GM23338 (cell line): ENCODE measurements around the gene CEP85. TPM values are rescaled to one million over a fixed set of nuclear protein-coding genes. Genes with fewer than 3 reads are reported as not detected.

Source experiments
- ATAC-seq: fragments of 200-7000 bp; cut with Tn5 transposase; 3 replicates; pipeline ENCODE4 v1.9.1; 2020
- DNase-seq: peaks from one replicate; pipeline ENCODE4 v3.0.0-alpha.2; 2015; ENCODE audit warnings: low spot score
- H2AFZ ChIP-seq: fragments of 200-600 bp; sonication (generic); 2 replicates; pipeline ENCODE4 v1.8.0; 2016; ENCODE audit warnings: antibody characterized with exemption, mild to moderate bottlenecking, moderate library complexity
- H3F3A ChIP-seq: fragments of 200-600 bp; sonication (generic); replicated peaks from 2 replicates; pipeline ENCODE4 v1.8.0; 2017; ENCODE audit warnings: antibody characterized with exemption, mixed run types, low read depth
- H3K27ac ChIP-seq: fragments of 200-600 bp; sonication (generic); 2 replicates; pipeline ENCODE4 v1.6.1; 2016; ENCODE audit warnings: low read depth
- H3K27me3 ChIP-seq: fragments of 200-600 bp; sonication (generic); 2 replicates; pipeline ENCODE4 v1.8.0; 2016; ENCODE audit warnings: mild to moderate bottlenecking, mixed run types, moderate library complexity; ENCODE audit not compliant: insufficient read depth
- H3K36me3 ChIP-seq: fragments of 200-600 bp; sonication (generic); 2 replicates; pipeline ENCODE4 v1.8.0; 2016; ENCODE audit warnings: mild to moderate bottlenecking; ENCODE audit not compliant: insufficient read depth
- H3K4me1 ChIP-seq: fragments of 200-600 bp; sonication (generic); 2 replicates; pipeline ENCODE4 v1.8.0; 2016; ENCODE audit warnings: mild to moderate bottlenecking, moderate library complexity; ENCODE audit not compliant: insufficient read depth
- H3K4me2 ChIP-seq: fragments of 200-600 bp; sonication (generic); 2 replicates; pipeline ENCODE4 v1.7.1; 2017; ENCODE audit warnings: mixed run types
- H3K4me3 ChIP-seq: fragments of 200-600 bp; sonication (generic); 2 replicates; pipeline ENCODE4 v1.6.1; 2016; ENCODE audit warnings: mixed run types
- H3K79me2 ChIP-seq: fragments of 200-600 bp; sonication (generic); replicated peaks from 2 replicates; pipeline ENCODE4 v1.8.0; 2017; ENCODE audit warnings: mild to moderate bottlenecking; ENCODE audit not compliant: insufficient read depth
- H3K9me2 ChIP-seq: fragments of 200-600 bp; sonication (generic); 2 replicates; pipeline ENCODE4 v1.8.0; 2017; ENCODE audit not compliant: insufficient read depth
- H4K20me1 ChIP-seq: fragments of 200-600 bp; sonication (generic); replicated peaks from 2 replicates; pipeline ENCODE4 v1.8.0; 2017; ENCODE audit warnings: mild to moderate bottlenecking; ENCODE audit not compliant: insufficient read depth
- H3K27ac Mint-ChIP-seq: 2 replicates; pipeline ENCODE4 v1.8.0; 2020; ENCODE audit warnings: inconsistent platforms, mild to moderate bottlenecking, moderate library complexity, mixed read lengths
- H3K27me3 Mint-ChIP-seq: 3 replicates; pipeline ENCODE4 v1.8.0; 2022; ENCODE audit warnings: low read depth, mild to moderate bottlenecking, moderate library complexity, mixed read lengths, inconsistent platforms; ENCODE audit not compliant: insufficient read depth, poor library complexity
- H3K36me3 Mint-ChIP-seq: 3 replicates; pipeline ENCODE4 v1.8.0; 2021; ENCODE audit warnings: low read depth, mild to moderate bottlenecking, inconsistent platforms, moderate library complexity, mixed read lengths
- H3K4me1 Mint-ChIP-seq: 3 replicates; pipeline ENCODE4 v1.8.0; 2020; ENCODE audit warnings: mild to moderate bottlenecking, inconsistent platforms, mixed read lengths
- H3K4me3 Mint-ChIP-seq: 3 replicates; pipeline ENCODE4 v1.8.0; 2021; ENCODE audit warnings: moderate library complexity, mild to moderate bottlenecking, inconsistent platforms, mixed read lengths
- H3K9me3 Mint-ChIP-seq: 3 replicates; pipeline ENCODE4 v1.8.0; 2020; ENCODE audit warnings: moderate library complexity, mild to moderate bottlenecking, inconsistent platforms, mixed read lengths
- CREB1 ChIP-seq: fragments of 250-450 bp; sonication (Bioruptor Pico); IDR thresholded peaks from 2 replicates; pipeline ENCODE4 v1.5.0; 2020; ENCODE audit warnings: low read depth, mild to moderate bottlenecking, moderate library complexity
- CTCF ChIP-seq, 2 experiments: fragments of 200-600 bp in 1 of 2; sonication (generic) in 1 of 2; conservative IDR thresholded peaks; 2 replicates each; pipeline versions ENCODE4 v1.5.1 to v1.6.1; 2016 to 2017; ENCODE audit warnings: antibody characterized with exemption in 2 of 2, low read depth in 2 of 2, mild to moderate bottlenecking in 2 of 2, moderate library complexity in 1 of 2
- EZH2 ChIP-seq: fragments of 200-600 bp; sonication (generic); IDR thresholded peaks from one replicate; pipeline ENCODE4 v1.8.0; 2017; ENCODE audit warnings: antibody characterized with exemption, mild to moderate bottlenecking, low read depth; ENCODE audit not compliant: unreplicated experiment
- NANOG ChIP-seq: IDR thresholded peaks from 2 replicates; pipeline ENCODE4 v1.6.1; 2016; ENCODE audit warnings: antibody characterized with exemption, borderline replicate concordance
- STAT1 ChIP-seq: IDR thresholded peaks from one replicate; pipeline ENCODE4 v1.6.1; 2016; ENCODE audit warnings: antibody characterized with exemption; ENCODE audit not compliant: unreplicated experiment
- ZNF114 ChIP-seq: fragments of 250-450 bp; sonication (Bioruptor Pico); IDR thresholded peaks from 2 replicates; pipeline ENCODE4 v1.5.0; 2020; ENCODE audit warnings: mild to moderate bottlenecking, moderate library complexity
- ZNF331 ChIP-seq: fragments of 250-450 bp; sonication (Bioruptor Pico); IDR thresholded peaks from 2 replicates; pipeline ENCODE4 v1.5.0; 2020; ENCODE audit warnings: low read depth, mild to moderate bottlenecking, moderate library complexity
- ZNF462 ChIP-seq: fragments of 250-450 bp; sonication (Bioruptor Pico); IDR thresholded peaks from 2 replicates; pipeline ENCODE4 v1.5.0; 2020; ENCODE audit warnings: mild to moderate bottlenecking, moderate library complexity
- polyA plus RNA-seq: library from polyadenylated mRNA; unstranded; fragments of >200 nt; fragmentation: Nextera tagmentation; extraction: Ambion mirVana; gene quantifications from 2 replicates; pipeline ENCODE4 v1.2.1, GENCODE V29; 2016
- total RNA-seq: library from RNA; depleted of rRNA; stranded (reverse); fragments of >200 nt; shearing (Covaris generic); gene quantifications from 2 replicates; pipeline ENCODE4 v1.2.3, GENCODE V29; 2014

Gene CEP85
- total and polyA plus RNA-seq, 2 experiments from 2014 or later = 12.8 to 36.8 TPM

- no peaks in the 10 kb centered on the region for H3K4me1 ChIP-seq
- peaks cover 63% of the 10 kb centered on the region for H3K36me3 ChIP-seq
- H3K27me3 ChIP-seq = no peaks in the 10 kb centered on the region
- no peak overlapping the region for H3K27ac ChIP-seq
- TF ChIP-seq ZNF331 (CRISPR knock-in tag) (no peak), EZH2 (no peak), ZNF114 (CRISPR knock-in tag) (no peak), NANOG (no peak), CTCF (conservative IDR thresholded peaks at IDR 0.05; ENCODE audit: low read depth in 2 of 2) (no peak), CREB1 (no peak), ZNF462 (no peak), STAT1 (no peak)
- H4K20me1 ChIP-seq = peaks cover 24% of the 10 kb centered on the region
- 0 out of 2 replicates have a peak, but pooled peaks cover under 1% of the 10 kb centered on the region for H3F3A ChIP-seq
- H3K27me3 Mint-ChIP-seq = peaks cover 5% of the 10 kb centered on the region
- no peaks in the 10 kb centered on the region for H3K9me2 ChIP-seq
- peaks cover 91% of the 10 kb centered on the region for H3K36me3 Mint-ChIP-seq
- H3K4me3 Mint-ChIP-seq = no peak overlapping the region
- H3K4me1 Mint-ChIP-seq = no peaks in the 10 kb centered on the region
- no peak overlapping the region for H3K27ac Mint-ChIP-seq
- ATAC-seq (no peak), DNase-seq (no peak)
- H3K4me2 ChIP-seq = no peak overlapping the region
- H2AFZ ChIP-seq = no peak overlapping the region
- H3K79me2 ChIP-seq = no peaks in the 10 kb centered on the region; the same call in 1 of the 2 replicates
- H3K9me3 Mint-ChIP-seq = peaks cover 17% of the 10 kb centered on the region; the same call in 2 of the 3 replicates
- H3K4me3 ChIP-seq = no peak overlapping the region
Measured at GRCh38 chr1:26265405-26265804, 31.4 kb downstream of the CEP85 start.
